T-helper 17 cell (primary cell): ENCODE data around the gene PTPRN2. TPM values are rescaled to one million over a fixed set of nuclear protein-coding genes. Genes with fewer than 3 reads are reported as not detected.

ENCODE experiments used
- ATAC-seq: fragments of 150-1000 bp; cut with Tn5 transposase; 2 replicates; pipeline ENCODE4 v1.10.0; 2021; ENCODE audit warnings: mild to moderate bottlenecking, moderate library complexity
- DNase-seq, 3 donors: peaks; one replicate each; pipeline versions ENCODE4 v3.0.0 to v3.0.0-alpha.2; 2020 to 2021
- H3K9me3 ChIP-seq: one replicate; pipeline ENCODE4 v1.7.0; 2013; ENCODE audit warnings: low read length, mild to moderate bottlenecking; ENCODE audit not compliant: control insufficient read depth, poor library complexity, severe bottlenecking
- H3K27ac Mint-ChIP-seq: one replicate; pipeline ENCODE4 v1.8.0; 2022; ENCODE audit warnings: mild to moderate bottlenecking, moderate library complexity, mixed read lengths
- H3K27me3 Mint-ChIP-seq: one replicate; pipeline ENCODE4 v1.8.0; 2022; ENCODE audit warnings: mixed read lengths
- H3K36me3 Mint-ChIP-seq: one replicate; pipeline ENCODE4 v1.8.0; 2022; ENCODE audit warnings: low read depth, mixed read lengths
- H3K4me1 Mint-ChIP-seq: one replicate; pipeline ENCODE4 v1.8.0; 2022; ENCODE audit warnings: mild to moderate bottlenecking, mixed read lengths
- H3K4me3 Mint-ChIP-seq: one replicate; pipeline ENCODE4 v1.8.0; 2022; ENCODE audit warnings: mild to moderate bottlenecking, moderate library complexity, mixed read lengths
- total RNA-seq, 4 donors: library from RNA in 2 of 4; stranded (reverse) in 2 of 4; gene quantifications; one replicate each; pipeline ENCODE4 v1.2.3 and lab custom pipeline; 2022 to 2026

PTPRN2 gene
- total RNA-seq, 2 donors from 2014 or later = 0.42 to 0.57 TPM

DNA sequence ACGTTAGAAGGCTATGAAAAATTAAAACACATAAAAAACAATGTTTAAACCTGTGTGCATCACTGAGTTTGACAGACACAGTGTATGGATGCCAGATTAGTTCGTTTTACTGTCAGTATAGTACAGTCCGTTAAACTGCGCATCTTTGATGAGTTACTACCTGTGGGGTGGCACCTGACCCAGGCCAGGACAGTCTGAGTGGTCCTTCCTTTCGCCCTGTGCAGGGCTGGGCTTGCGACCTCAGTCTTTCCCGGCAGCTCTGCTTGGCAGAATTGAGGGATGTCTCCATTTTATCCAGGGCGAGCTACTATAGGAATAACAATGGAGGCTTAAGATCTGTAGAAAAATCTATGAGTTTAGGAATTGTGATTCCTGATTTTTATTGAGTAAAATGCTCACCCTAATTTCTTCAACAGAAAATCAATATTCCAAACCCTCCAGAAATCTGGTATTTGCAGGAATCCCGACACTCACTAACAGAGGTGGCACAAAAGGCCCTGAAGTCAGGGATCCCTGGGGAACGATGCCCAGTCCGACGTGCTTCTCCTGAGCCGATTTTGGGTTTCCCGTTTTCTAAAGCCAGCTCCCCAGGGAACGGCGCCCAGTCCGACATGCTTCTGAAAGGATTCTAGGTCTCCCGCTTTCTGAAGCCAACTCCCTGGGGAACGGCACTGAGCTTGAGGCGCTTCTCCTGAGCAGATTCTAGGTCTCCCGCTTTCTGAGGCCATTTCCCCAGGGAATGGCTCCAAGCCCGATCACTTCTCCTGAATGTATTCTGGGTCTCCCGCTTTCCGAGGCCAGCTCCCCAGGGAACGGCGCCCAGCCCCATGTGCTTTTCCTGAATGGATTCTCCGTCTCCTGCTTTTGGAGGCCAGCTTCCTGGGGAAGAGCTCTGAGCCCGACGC is 873.2 kb downstream of the PTPRN2 start:
- ATAC-seq (no peak), DNase-seq (no peak)
- Mint-ChIP-seq H3K27me3 (peaks cover 8% of the 10 kb centered on the region), H3K4me1 (no peaks in the 10 kb centered on the region), H3K36me3 (no peaks in the 10 kb centered on the region), H3K4me3 (no peak overlapping the region), H3K27ac (peak overlapping the region; percentile 45)
- no peaks in the 10 kb centered on the region for H3K9me3 ChIP-seq

DNA sequence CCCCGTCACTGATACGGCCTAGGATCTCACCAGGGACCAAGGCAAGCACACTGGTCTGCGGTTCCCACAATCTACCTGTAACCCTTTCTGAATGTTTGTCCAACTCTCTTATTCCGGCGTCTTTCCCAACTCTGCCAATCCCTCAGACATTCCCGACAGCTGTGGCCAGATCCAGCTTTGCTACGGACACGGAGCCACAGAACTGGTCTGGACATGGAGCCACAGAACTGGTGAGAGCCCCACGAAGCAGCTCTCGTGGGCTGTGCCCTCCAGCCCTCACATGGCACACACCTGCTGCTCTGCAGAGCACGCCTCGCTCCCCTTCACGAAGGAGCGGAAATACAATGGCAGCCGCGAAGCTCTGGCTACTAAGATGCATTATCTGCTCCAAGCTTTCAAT is 874.0 kb downstream of the PTPRN2 start:
- H3K36me3 Mint-ChIP-seq = no peaks in the 10 kb centered on the region
- ATAC-seq (no peak), DNase-seq (no peak)
- H3K9me3 ChIP-seq = no peaks in the 10 kb centered on the region
- H3K27ac Mint-ChIP-seq = peak overlapping the region; percentile 45
- peaks cover 2% of the 10 kb centered on the region for H3K4me1 Mint-ChIP-seq
- H3K27me3 Mint-ChIP-seq = peaks cover 17% of the 10 kb centered on the region
- peak overlapping the region; percentile 61 for H3K4me3 Mint-ChIP-seq

DNA sequence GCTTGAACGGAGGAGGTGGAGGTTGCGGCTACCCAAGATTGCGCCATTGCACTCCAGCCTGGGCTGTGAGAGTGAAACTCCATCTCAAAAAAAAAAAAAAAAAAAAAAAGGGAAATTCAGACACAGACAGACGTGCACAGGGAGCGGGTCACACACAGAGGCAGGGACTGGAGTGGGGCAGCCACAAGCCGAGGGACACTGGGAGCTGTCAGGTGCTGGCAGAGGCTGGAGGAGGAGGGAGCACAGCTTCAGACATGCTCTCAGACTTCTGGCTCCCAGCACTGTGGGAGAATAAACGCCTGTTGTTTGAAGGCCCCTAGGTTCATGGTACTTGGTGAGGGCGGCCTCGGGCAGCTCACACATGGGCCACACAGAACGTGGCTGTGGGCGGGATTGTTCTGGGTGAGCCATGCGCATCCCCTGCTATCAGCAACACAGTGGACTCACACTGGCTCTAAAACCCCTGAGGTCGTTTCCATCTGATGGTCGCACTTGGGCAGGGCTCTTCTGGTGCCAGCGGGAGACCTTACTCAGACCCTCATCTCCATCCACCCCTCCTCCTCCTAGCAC is 874.9 kb downstream of the PTPRN2 start:
- H3K36me3 Mint-ChIP-seq = peaks cover 2% of the 10 kb centered on the region
- ATAC-seq = no peak
- no peak for DNase-seq
- no peak overlapping the region for H3K4me3 Mint-ChIP-seq
- peaks cover 23% of the 10 kb centered on the region for H3K27me3 Mint-ChIP-seq
- no peaks in the 10 kb centered on the region for H3K9me3 ChIP-seq
- H3K4me1 Mint-ChIP-seq = peaks cover 2% of the 10 kb centered on the region
- no peak overlapping the region for H3K27ac Mint-ChIP-seq

DNA sequence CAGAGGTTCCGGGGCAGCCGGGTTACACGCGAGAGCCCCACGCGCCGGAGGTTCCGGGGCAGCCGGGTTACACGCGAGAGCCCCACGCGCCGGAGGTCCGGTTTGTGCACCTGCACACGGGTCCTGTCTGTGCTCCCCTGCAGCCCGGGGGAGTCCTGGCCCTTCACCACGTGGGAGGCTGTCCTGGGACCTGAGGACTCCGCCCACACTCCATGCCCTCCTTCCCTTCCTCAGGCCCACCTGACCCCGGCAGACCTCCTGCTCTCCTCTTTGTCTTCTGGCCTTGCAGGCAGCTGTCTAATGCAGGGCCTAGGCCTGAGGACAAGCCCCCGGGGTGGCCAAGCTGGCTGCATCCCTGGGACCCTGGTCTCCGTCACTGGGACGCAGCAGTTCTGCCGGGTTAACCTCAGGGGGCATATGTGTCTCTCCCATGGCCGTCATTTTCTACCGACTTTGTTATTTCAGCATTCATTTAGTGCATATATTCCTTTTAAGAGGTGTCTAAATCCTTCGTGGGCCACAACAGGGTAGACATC is 876.2 kb downstream of the PTPRN2 start:
- Mint-ChIP-seq H3K27me3 (peaks cover 34% of the 10 kb centered on the region), H3K36me3 (peaks cover 4% of the 10 kb centered on the region), H3K4me3 (no peak overlapping the region), H3K4me1 (peaks cover 2% of the 10 kb centered on the region), H3K27ac (no peak overlapping the region)
- ATAC-seq (no peak), DNase-seq (no peak)
- H3K9me3 ChIP-seq = no peaks in the 10 kb centered on the region

DNA sequence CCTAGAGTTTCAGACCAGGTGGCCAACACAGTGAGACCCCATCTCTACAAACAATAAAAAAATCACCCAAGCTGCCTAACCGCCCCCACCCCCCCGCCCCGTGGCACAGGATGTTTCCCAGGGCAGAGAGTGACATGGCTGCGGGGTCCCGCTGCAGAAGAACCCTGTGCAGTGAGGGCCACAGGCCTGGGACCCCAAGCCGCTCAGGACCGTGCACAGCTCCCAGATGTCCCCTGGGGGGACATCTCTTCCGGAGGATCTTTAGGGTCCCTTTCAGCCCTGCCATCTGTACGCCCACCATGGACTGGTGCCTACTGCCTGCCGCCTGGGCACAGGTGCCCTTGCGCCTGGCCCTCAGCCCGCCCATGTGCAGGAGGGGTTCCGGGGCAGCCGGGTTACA is 877.2 kb downstream of the PTPRN2 start:
- Mint-ChIP-seq H3K27ac (no peak overlapping the region), H3K4me3 (no peak overlapping the region), H3K36me3 (peaks cover 4% of the 10 kb centered on the region), H3K4me1 (peaks cover 2% of the 10 kb centered on the region), H3K27me3 (peaks cover 44% of the 10 kb centered on the region)
- ATAC-seq (no peak), DNase-seq (no peak)
- no peaks in the 10 kb centered on the region for H3K9me3 ChIP-seq

DNA sequence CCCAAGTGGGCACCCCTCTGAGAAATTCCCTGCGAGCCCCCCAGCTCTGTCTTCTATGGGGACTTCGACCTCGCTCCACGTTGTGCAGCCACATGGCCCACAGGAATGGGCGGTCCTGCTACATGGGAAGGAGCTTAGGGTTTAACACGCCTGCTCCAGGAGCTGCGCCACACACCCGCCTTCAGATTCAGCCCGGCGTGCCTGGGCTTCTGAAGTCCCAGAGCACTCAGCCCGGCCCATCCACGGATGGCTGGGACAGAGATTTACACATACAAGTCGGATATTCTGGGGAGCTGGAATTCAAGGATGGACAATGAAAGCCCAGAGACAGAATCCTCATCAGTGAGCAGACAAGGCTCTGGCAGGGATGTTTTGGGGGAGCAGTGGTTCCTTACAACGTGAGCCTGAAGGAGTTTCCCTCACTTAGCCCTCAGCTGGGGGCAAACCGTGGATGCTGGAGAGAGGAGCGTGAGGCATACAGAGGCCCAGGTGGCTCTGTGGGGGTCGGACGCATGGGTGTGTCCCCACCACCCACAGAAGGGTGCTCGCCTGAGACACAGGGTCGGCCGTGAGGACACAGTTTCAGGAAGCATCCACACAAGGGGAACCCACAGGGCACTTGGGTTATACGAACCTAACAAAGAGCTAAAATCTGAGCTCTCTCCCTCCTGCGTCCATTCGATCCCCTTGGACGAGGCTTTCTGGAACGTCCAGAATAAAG is 877.9 kb downstream of the PTPRN2 start:
- Mint-ChIP-seq H3K27ac (no peak overlapping the region), H3K4me3 (no peak overlapping the region), H3K36me3 (peaks cover 4% of the 10 kb centered on the region), H3K4me1 (peaks cover 2% of the 10 kb centered on the region), H3K27me3 (peaks cover 45% of the 10 kb centered on the region)
- DNase-seq = no peak
- no peak for ATAC-seq
- H3K9me3 ChIP-seq = no peaks in the 10 kb centered on the region

DNA sequence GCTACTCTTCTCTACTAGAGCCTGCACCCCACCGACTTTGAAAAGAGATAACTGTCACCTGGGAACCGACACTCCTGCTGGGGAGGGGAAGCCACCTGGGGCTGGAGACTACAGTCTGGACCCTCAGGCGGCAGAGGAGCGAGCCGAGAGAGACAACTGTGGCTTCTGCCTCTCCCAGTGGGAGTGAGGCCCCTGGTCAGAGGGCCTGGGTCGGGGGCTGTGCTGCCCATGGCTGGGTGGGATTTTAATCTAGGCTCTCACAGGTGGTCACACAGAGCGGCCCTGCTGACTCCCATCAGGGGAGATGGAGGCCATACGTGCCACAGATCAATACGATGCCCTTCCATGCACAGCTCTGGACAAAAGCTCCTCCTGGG is 878.7 kb downstream of the PTPRN2 start:
- ATAC-seq (no peak), DNase-seq (no peak)
- H3K4me3 Mint-ChIP-seq = no peak overlapping the region
- peaks cover 2% of the 10 kb centered on the region for H3K4me1 Mint-ChIP-seq
- peaks cover 4% of the 10 kb centered on the region for H3K36me3 Mint-ChIP-seq
- H3K27me3 Mint-ChIP-seq = peaks cover 49% of the 10 kb centered on the region
- H3K9me3 ChIP-seq = no peaks in the 10 kb centered on the region
- H3K27ac Mint-ChIP-seq = peak overlapping the region; percentile 41

DNA sequence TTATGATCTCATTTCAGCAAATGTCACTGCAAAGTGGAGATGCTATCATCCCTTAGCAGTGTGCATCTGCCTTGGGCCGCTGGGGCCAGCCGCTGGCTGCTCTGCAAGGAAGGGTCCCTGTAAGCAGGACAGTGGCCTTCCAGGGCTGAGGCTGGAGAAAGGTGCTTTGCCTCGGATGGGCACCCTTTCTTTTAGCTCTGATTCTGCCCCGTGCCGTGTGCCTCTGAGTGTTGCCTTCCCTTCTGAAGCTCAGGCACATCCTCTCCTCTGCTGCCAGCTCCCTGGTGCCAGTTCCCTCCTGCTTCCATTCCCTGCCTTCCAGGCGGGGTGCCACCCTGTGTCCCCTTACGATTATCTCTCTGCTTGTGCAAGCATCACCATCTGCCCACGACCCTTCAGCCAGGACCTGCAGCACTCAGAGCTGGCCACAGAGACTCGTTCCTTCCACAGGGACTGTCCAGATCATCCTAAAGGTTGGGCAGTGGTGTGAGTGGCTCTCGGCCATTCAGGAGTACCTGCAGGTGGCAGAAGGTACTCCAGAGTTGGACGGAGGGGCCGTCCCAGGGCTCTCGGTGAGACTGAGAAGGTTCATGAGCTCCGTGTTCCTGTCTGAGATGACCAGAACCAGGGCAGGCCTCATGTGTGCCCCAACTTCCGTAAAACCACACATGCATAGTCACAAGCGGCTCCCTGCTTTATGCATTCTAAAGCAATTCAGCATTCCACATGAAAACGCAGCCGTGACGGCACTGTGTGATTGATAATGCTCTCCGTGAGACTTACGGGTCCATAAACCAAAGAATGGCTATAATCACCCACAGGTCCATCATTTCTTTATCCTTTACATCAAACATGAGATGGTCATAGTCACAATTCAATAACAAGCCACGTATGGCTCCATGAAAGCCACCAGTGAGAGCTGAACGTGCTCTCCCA is 879.4 kb downstream of the PTPRN2 start:
- Mint-ChIP-seq H3K4me3 (no peak overlapping the region), H3K27ac (peak overlapping the region; percentile 41), H3K27me3 (peaks cover 49% of the 10 kb centered on the region), H3K36me3 (peaks cover 4% of the 10 kb centered on the region), H3K4me1 (peaks cover 2% of the 10 kb centered on the region)
- no peaks in the 10 kb centered on the region for H3K9me3 ChIP-seq
- DNase-seq (no peak), ATAC-seq (no peak)

DNA sequence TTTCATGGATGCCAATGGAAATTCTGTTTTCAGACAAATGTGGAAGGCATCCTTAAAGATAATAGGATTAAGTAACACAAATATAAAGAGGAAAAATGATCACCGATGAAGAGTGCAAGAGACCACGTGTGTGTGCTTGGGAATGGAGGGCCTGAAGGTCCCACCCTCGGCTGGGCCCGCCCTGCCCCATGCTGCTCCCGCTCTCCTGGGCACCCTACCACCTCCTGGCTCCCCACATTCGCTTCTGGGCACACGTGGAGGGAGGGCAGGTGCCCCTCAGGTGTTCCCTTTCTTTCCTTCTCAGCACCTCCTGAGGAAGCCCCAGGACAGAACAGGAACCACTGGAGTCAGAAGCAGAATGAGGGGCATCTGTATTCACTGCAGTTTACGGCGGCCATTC is 883.3 kb downstream of the PTPRN2 start:
- H3K27ac Mint-ChIP-seq = no peak overlapping the region
- peaks cover 82% of the 10 kb centered on the region for H3K27me3 Mint-ChIP-seq
- no peak for ATAC-seq
- H3K9me3 ChIP-seq = no peaks in the 10 kb centered on the region
- no peak for DNase-seq
- no peak overlapping the region for H3K4me3 Mint-ChIP-seq
- peaks cover 2% of the 10 kb centered on the region for H3K4me1 Mint-ChIP-seq
- peaks cover 4% of the 10 kb centered on the region for H3K36me3 Mint-ChIP-seq

DNA sequence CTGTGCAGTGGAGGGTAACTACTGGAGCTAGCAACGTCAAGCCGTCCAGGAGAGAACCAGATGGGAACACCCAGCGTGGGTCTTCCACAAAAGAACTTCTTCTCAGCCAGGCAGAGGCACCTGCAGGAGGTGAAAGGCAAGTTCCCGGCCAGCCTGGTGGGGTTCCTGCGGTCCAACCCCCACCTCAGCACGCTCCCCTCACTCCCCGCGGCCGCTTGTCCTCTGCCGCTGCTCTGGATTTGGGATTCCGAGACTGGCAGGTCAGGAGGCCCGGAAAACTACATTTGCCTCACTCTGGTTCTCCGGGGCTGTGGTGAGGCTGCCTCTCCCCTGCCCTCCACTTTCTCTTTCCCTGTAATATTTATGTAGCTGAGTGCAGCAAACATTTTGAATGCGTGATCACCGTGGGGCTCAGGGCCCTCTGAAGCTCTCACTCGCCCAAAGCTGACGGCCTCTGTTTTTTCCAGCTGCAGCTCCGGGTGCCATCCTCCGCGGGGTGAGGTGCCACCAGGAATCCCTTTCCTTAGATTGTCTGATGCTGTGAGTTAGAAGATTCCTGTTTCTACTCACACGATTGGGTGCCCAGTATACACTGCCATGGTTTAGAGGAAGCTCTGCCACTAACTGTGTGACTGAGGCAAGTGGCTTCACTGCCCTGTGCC is 884.0 kb downstream of the PTPRN2 start:
- Mint-ChIP-seq H3K27me3 (peaks cover 76% of the 10 kb centered on the region), H3K4me3 (no peak overlapping the region), H3K4me1 (peaks cover under 1% of the 10 kb centered on the region), H3K36me3 (peaks cover 4% of the 10 kb centered on the region), H3K27ac (no peak overlapping the region)
- no peaks in the 10 kb centered on the region for H3K9me3 ChIP-seq
- no peak for ATAC-seq
- no peak for DNase-seq

DNA sequence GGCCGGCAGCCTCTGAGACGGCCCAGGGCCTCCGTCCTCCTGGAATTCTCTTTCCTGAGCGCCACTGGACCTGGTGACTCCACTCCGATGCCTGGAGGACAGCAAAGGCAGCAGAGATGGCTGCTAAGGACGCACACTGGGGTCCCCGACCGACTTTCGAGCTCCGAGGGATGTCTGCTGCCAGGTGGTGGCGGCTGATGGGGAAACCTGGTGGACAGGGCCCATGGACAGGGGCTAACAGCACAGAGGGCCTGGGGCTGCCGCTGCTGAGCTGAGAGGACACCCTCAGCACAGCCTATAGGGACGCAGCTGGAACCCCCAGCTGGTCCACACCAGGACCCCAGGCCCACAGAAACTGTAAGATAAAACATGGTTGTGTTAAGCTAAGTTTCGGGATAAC is 884.5 kb downstream of the PTPRN2 start:
- Mint-ChIP-seq H3K27ac (no peak overlapping the region), H3K4me1 (no peaks in the 10 kb centered on the region), H3K4me3 (no peak overlapping the region), H3K36me3 (peaks cover 3% of the 10 kb centered on the region), H3K27me3 (peaks cover 71% of the 10 kb centered on the region)
- no peaks in the 10 kb centered on the region for H3K9me3 ChIP-seq
- DNase-seq (no peak), ATAC-seq (no peak)

DNA sequence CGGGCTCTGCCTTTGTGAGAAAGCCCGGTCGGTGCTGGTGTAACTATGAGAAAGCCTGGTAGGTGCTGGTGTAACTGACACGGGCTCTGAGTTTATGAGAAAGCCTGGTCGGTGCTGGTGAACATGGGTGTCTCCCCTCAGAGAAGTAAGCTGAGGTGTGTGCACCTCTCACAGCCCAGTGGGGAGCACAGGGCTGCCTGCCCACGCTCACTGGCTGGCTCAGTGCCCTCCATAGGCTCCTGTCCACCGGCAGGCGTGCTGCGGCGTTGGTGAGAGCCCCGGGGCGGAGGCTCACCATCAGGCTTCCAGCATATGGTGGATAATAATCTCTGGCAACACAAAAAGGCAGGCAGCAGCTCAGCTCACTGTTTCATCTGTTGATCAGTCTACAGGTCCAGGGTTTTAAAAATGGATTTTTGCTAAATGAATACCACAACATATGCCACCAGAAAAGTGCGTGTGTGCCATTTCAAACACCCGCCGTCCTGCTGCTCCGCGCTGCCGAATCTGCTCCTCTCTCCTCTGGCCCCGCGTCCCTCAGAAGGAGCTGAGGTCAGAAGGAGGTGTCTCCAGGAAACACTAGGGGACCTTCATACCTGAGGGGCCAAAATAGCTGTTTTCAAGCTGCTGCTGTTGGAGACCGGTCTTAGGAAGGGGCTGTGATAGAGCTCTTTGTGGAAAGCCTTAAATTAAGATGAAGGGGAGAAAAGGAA is 885.2 kb downstream of the PTPRN2 start:
- H3K36me3 Mint-ChIP-seq = peaks cover 2% of the 10 kb centered on the region

More for the DNA sequence above, 885.2 kb downstream of the PTPRN2 start:
- no peak overlapping the region for H3K4me3 Mint-ChIP-seq
- peak overlapping the region; percentile 27 for H3K27ac Mint-ChIP-seq
- H3K4me1 Mint-ChIP-seq = no peaks in the 10 kb centered on the region
- DNase-seq (no peak), ATAC-seq (no peak)
- no peaks in the 10 kb centered on the region for H3K9me3 ChIP-seq
- H3K27me3 Mint-ChIP-seq = peaks cover 69% of the 10 kb centered on the region
